Hepatocyte (in vitro differentiated cells): ENCODE measurements around the gene PEX11B. TPM values are rescaled to one million over a fixed set of nuclear protein-coding genes. Genes with fewer than 3 reads are reported as not detected.
A peak's percentile ranks its signal among the peaks of the same experiment; 100 is the strongest.

Experiments used
- DNase-seq: peaks from one replicate; pipeline ENCODE4 v3.0.0-alpha.2; 2016; ENCODE audit warnings: low spot score
- H2AFZ ChIP-seq: fragments of 200-600 bp; sonication (generic); 2 replicates; pipeline ENCODE4 v1.6.0; 2016; ENCODE audit warnings: antibody characterized with exemption, mild to moderate bottlenecking
- H3K27ac ChIP-seq: fragments of 200-600 bp; sonication (generic); 2 replicates; pipeline ENCODE4 v1.5.1; 2016; ENCODE audit warnings: mild to moderate bottlenecking
- H3K27me3 ChIP-seq: fragments of 200-600 bp; sonication (generic); 2 replicates; pipeline ENCODE4 v1.6.1; 2016
- H3K36me3 ChIP-seq: fragments of 200-600 bp; sonication (generic); replicated peaks from 2 replicates; pipeline ENCODE4 v1.5.1; 2016; ENCODE audit warnings: low read depth; ENCODE audit not compliant: insufficient read depth
- H3K4me1 ChIP-seq: fragments of 200-600 bp; sonication (generic); 2 replicates; pipeline ENCODE4 v1.5.1; 2016; ENCODE audit warnings: mild to moderate bottlenecking, moderate library complexity; ENCODE audit not compliant: insufficient read depth
- H3K4me2 ChIP-seq: fragments of 200-600 bp; sonication (generic); 2 replicates; pipeline ENCODE4 v1.6.0; 2016
- H3K4me3 ChIP-seq: fragments of 200-600 bp; sonication (generic); 2 replicates; pipeline ENCODE4 v1.5.1; 2016; ENCODE audit warnings: mild to moderate bottlenecking
- H3K79me2 ChIP-seq: fragments of 200-600 bp; sonication (generic); 2 replicates; pipeline ENCODE4 v1.6.0; 2017; ENCODE audit warnings: mild to moderate bottlenecking
- H3K9me2 ChIP-seq: fragments of 200-600 bp; sonication (generic); replicated peaks from 2 replicates; pipeline ENCODE4 v1.6.0; 2017; ENCODE audit warnings: mild to moderate bottlenecking; ENCODE audit not compliant: insufficient read depth
- H3K9me3 ChIP-seq: fragments of 200-600 bp; sonication (generic); 2 replicates; pipeline ENCODE4 v1.5.1; 2016; ENCODE audit warnings: low read depth, mild to moderate bottlenecking
- H4K20me1 ChIP-seq: fragments of 200-600 bp; sonication (generic); 2 replicates; pipeline ENCODE4 v1.6.0; 2016; ENCODE audit warnings: mild to moderate bottlenecking; ENCODE audit not compliant: insufficient read depth, poor library complexity, severe bottlenecking
- CTCF ChIP-seq: fragments of 200-600 bp; sonication (generic); IDR thresholded peaks from 2 replicates; pipeline ENCODE4 v1.5.1; 2016; ENCODE audit warnings: antibody characterized with exemption, mild to moderate bottlenecking; ENCODE audit not compliant: poor library complexity
- EZH2 ChIP-seq: fragments of 200-600 bp; sonication (generic); IDR thresholded peaks from 2 replicates; pipeline ENCODE4 v1.6.1; 2016; ENCODE audit warnings: antibody characterized with exemption, mild to moderate bottlenecking, borderline replicate concordance
- EZH2phosphoT487 ChIP-seq: fragments of 200-600 bp; sonication (generic); IDR thresholded peaks from one replicate; pipeline ENCODE4 v1.6.1; 2018; ENCODE audit warnings: antibody characterized with exemption, mild to moderate bottlenecking, low read depth, moderate library complexity; ENCODE audit not compliant: unreplicated experiment, severe bottlenecking
- WGBS: methylation state at CpG from one replicate; pipeline ENCODE4 v1.1.6; 2016; ENCODE audit warnings: low lambda C conversion rate; ENCODE audit errors: missing lambda C conversion rate; 5-methylcytosine and 5-hydroxymethylcytosine counted together
- polyA plus RNA-seq: library from polyadenylated mRNA; unstranded; fragments of >200 nt; fragmentation: Nextera tagmentation; extraction: Ambion mirVana; gene quantifications from 2 replicates; pipeline ENCODE4 v1.2.1, GENCODE V29; 2016
- total RNA-seq: library from RNA; depleted of rRNA; stranded (reverse); fragments of >200 nt; gene quantifications from 2 replicates; pipeline ENCODE4 v1.2.3, GENCODE V29; 2014

PEX11B gene
- total RNA-seq (28.1 and 32.3 TPM in 2 replicates), polyA plus RNA-seq (26.8 and 30.4 TPM in 2 replicates)

- 3% methylated on average over 45 of the region's 51 CpGs for WGBS
- peak within 1 kb of the TSS; percentile 97 for H3K4me2 ChIP-seq
- no peaks in the 10 kb centered on the region for H3K9me3 ChIP-seq
- H2AFZ ChIP-seq: peak within 1 kb of the TSS; percentile 30
- no peak for TF ChIP-seq EZH2
- TF ChIP-seq EZH2phosphoT487: no peak
- peaks cover 19% of the 10 kb centered on the region for H3K79me2 ChIP-seq
- peak within 1 kb of the TSS; percentile 87 for H3K27ac ChIP-seq
- H3K4me1 ChIP-seq: peaks cover 20% of the 10 kb centered on the region
- no peaks in the 10 kb centered on the region for H3K9me2 ChIP-seq
- H4K20me1 ChIP-seq: no peaks in the 10 kb centered on the region
- peak; percentile 92 for DNase-seq
- peak within 1 kb of the TSS; percentile 19 for H3K4me3 ChIP-seq
- no peaks in the 10 kb centered on the region for H3K36me3 ChIP-seq
- H3K27me3 ChIP-seq: no peaks in the 10 kb centered on the region
These were observed at the start of gene PEX11B for GRCh38 chr1:145918144-145918991. Gene PEX11B (minus strand): TSS chr1:145918717. CDS start chr1:145918688, 29 bp downstream.

GRCh38 chr1:145967288-145967687 is 48.8 kb upstream of the PEX11B start:
- no peak for DNase-seq
- 87% methylated on average over 2 of the region's 2 CpGs for WGBS
- Histone ChIP-seq H3K9me2 (no peaks in the 10 kb centered on the region), H4K20me1 (no peaks in the 10 kb centered on the region), H3K36me3 (no peaks in the 10 kb centered on the region), H2AFZ (no peak overlapping the region), H3K27me3 (peaks cover 9% of the 10 kb centered on the region), H3K9me3 (no peaks in the 10 kb centered on the region), H3K4me1 (peaks cover 17% of the 10 kb centered on the region), H3K27ac (no peak overlapping the region), H3K4me3 (no peak overlapping the region), H3K79me2 (peaks cover 5% of the 10 kb centered on the region), H3K4me2 (no peak overlapping the region)
- TF ChIP-seq CTCF (no peak), EZH2phosphoT487 (no peak), EZH2 (no peak)

- 15% methylated on average over 5 of the region's 5 CpGs for WGBS
- no peak for DNase-seq
- peak overlapping the region; percentile 94 for H3K4me2 ChIP-seq
- H3K9me3 ChIP-seq: no peaks in the 10 kb centered on the region
- H3K79me2 ChIP-seq: peaks cover 5% of the 10 kb centered on the region
- H4K20me1 ChIP-seq: no peaks in the 10 kb centered on the region
- H3K27me3 ChIP-seq: peaks cover 14% of the 10 kb centered on the region
- H3K9me2 ChIP-seq: no peaks in the 10 kb centered on the region
- H2AFZ ChIP-seq: peak overlapping the region; percentile 70
- H3K4me3 ChIP-seq: peak overlapping the region; percentile 27
- peak overlapping the region; percentile 89 for H3K27ac ChIP-seq
- TF ChIP-seq EZH2 (no peak), EZH2phosphoT487 (no peak), CTCF (no peak)
- H3K36me3 ChIP-seq: no peaks in the 10 kb centered on the region
- H3K4me1 ChIP-seq: peaks cover 32% of the 10 kb centered on the region
These were observed 46.7 kb upstream of the PEX11B start for GRCh38 chr1:145965119-145965744.
